K562 (cell line): ENCODE data around the gene PICK1. TPM values are rescaled to one million over a fixed set of nuclear protein-coding genes. Genes with fewer than 3 reads are reported as not detected.
A peak's percentile ranks its signal among the peaks of the same experiment; 100 is the strongest.

ENCODE experiments used
- ATAC-seq: fragments of 200-7000 bp; cut with Tn5 transposase; 3 replicates; pipeline ENCODE4 v1.9.1; 2020; ENCODE audit warnings: moderate library complexity
- BruUV-seq: library from RNA; stranded (reverse); fragments of 400-500 nt; replicated peaks from 2 replicates; lab custom pipeline; 2021; lab: Mats Ljungman, UMichigan
- CTCF ChIA-PET: fragments of 300-600 bp; formaldehyde crosslinking; extraction: SDS; loops from one replicate; lab custom pipeline; 2021; ENCODE audit warnings: low intra/inter-chr PET ratio; lab: Yijun Ruan, JAX
- POLR2A ChIA-PET: fragments of 300-600, 350-650 bp; sonication (Branson Sonifier 250); formaldehyde crosslinking; extraction: SDS; loops from one replicate; lab custom pipeline; 2021; ENCODE audit warnings: antibody characterized with exemption, inconsistent platforms; lab: Yijun Ruan, JAX
- DNase-seq, 4 experiments: peaks; one replicate each; pipeline versions ENCODE4 v3.0.0 to v3.0.0-alpha.2; 2011 to 2018; ENCODE audit warnings: low spot score in 3 of 4, mixed read lengths in 3 of 4; ENCODE audit errors: extremely low read depth in 1 of 4
- FAIRE-seq: peaks from 2 replicates; lab custom pipeline; 2011; peaks lifted over from hg19 to GRCh38; lab: Jason Lieb, UNC
- H2AFZ ChIP-seq: 2 replicates; pipeline ENCODE4 v1.6.0; 2011; ENCODE audit warnings: low read depth, low read length, control low read depth, inconsistent platforms
- H3K27ac ChIP-seq: fragments of 200-600 bp; 3 replicates; pipeline ENCODE4 v1.8.0; 2011; ENCODE audit warnings: low read depth, mild to moderate bottlenecking, control low read depth, inconsistent platforms, low read length, moderate library complexity, mixed read lengths; ENCODE audit errors: extremely low read depth
- H3K27me3 ChIP-seq, 2 experiments: fragments of 300-600 bp in 1 of 2; 2 replicates in 1 of 2; 3 replicates in 1 of 2; pipeline versions ENCODE4 v1.6.0 to v1.8.0; 2011; ENCODE audit warnings: inconsistent platforms in 2 of 2, low read length in 2 of 2, mild to moderate bottlenecking in 1 of 2, mixed read lengths in 1 of 2, moderate library complexity in 1 of 2; ENCODE audit not compliant: control insufficient read depth in 2 of 2, insufficient read depth in 2 of 2
- H3K36me3 ChIP-seq: fragments of 300-600 bp; 3 replicates; pipeline ENCODE4 v1.8.0; 2011; ENCODE audit warnings: mild to moderate bottlenecking, low read length, inconsistent platforms; ENCODE audit not compliant: control insufficient read depth, insufficient read depth
- H3K4me1 ChIP-seq, 2 experiments: fragments of 200-600 bp in 1 of 2; replicated peaks in 1 of 2; 2 replicates in 1 of 2; 3 replicates in 1 of 2; pipeline versions ENCODE4 v1.5.1 to v1.8.0; 2011; ENCODE audit warnings: inconsistent platforms in 2 of 2, low read length in 2 of 2, mild to moderate bottlenecking in 1 of 2, mixed read lengths in 1 of 2, moderate library complexity in 1 of 2; ENCODE audit not compliant: control insufficient read depth in 2 of 2, insufficient read depth in 2 of 2
- H3K4me2 ChIP-seq: 2 replicates; pipeline ENCODE4 v1.6.1; 2011; ENCODE audit warnings: low read length, control low read depth, inconsistent platforms, mixed read lengths; ENCODE audit not compliant: insufficient read depth
- H3K4me3 ChIP-seq: fragments of 200-600 bp; sonication (generic), shearing (Covaris generic); 2 replicates; pipeline ENCODE4 v1.5.1; 2016; ENCODE audit warnings: control low read depth, inconsistent platforms
- H3K79me2 ChIP-seq: fragments of 200-600 bp; 3 replicates; pipeline ENCODE4 v1.8.0; 2011; ENCODE audit warnings: low read length, inconsistent platforms; ENCODE audit not compliant: control insufficient read depth, insufficient read depth
- H3K9ac ChIP-seq, 2 experiments: 2 replicates each; pipeline versions ENCODE4 v1.6.0 to v1.6.1; 2011; ENCODE audit warnings: low read depth in 2 of 2, low read length in 2 of 2, control low read depth in 1 of 2, inconsistent platforms in 1 of 2, mild to moderate bottlenecking in 1 of 2, mixed read lengths in 1 of 2; ENCODE audit not compliant: insufficient read depth in 1 of 2
- H3K9me1 ChIP-seq: one replicate; pipeline ENCODE4 v1.6.0; 2011; ENCODE audit warnings: inconsistent platforms, mild to moderate bottlenecking, low read length, moderate library complexity; ENCODE audit not compliant: control insufficient read depth, insufficient read depth
- H3K9me3 ChIP-seq: replicated peaks from 2 replicates; pipeline ENCODE4 v1.5.1; 2011; ENCODE audit warnings: low read depth, low read length, inconsistent platforms; ENCODE audit not compliant: control insufficient read depth, insufficient read depth
- H4K20me1 ChIP-seq: replicated peaks from 2 replicates; pipeline ENCODE4 v1.6.1; 2011; ENCODE audit warnings: low read length, inconsistent platforms, mixed read lengths; ENCODE audit not compliant: control insufficient read depth, insufficient read depth
- ATF7 ChIP-seq: fragments of 450-650 bp; IDR thresholded peaks from 2 replicates; pipeline ENCODE4 v1.7.1; 2014; ENCODE audit warnings: mild to moderate bottlenecking, moderate library complexity
- E2F3 ChIP-seq: fragments of 250-450 bp; sonication (Bioruptor Pico); IDR thresholded peaks from 2 replicates; pipeline ENCODE4 v1.4.0; 2020; ENCODE audit warnings: mild to moderate bottlenecking
- FOSL1 ChIP-seq: fragments of 200-800 bp; sonication (Bioruptor generic); conservative IDR thresholded peaks from 2 replicates; pipeline ENCODE4 v1.6.1; 2016; ENCODE audit warnings: missing genetic modification characterization, missing compliant biosample characterization
- JUN ChIP-seq, 2 experiments: sonication (generic) in 1 of 2; formaldehyde crosslinking in 1 of 2; IDR thresholded peaks; 2 replicates each; pipeline versions ENCODE4 v1.6.1 to v1.8.0; 2012 to 2022; ENCODE audit warnings: borderline replicate concordance in 2 of 2, mild to moderate bottlenecking in 2 of 2, improper control_type of control experiment in 1 of 2, low read depth in 1 of 2, low read length in 1 of 2, missing genetic modification reagents in 1 of 2
- JUND ChIP-seq, 2 experiments: IDR thresholded peaks; 2 replicates in 1 of 2; 3 replicates in 1 of 2; pipeline ENCODE4 v1.6.1; 2011; ENCODE audit warnings: borderline replicate concordance in 2 of 2, low read depth in 2 of 2, low read length in 2 of 2, improper control_type of control experiment in 1 of 2, missing biosample characterization in 1 of 2, missing genetic modification characterization in 1 of 2, missing genetic modification reagents in 1 of 2
- KHSRP ChIP-seq: fragments of 450-650 bp; IDR thresholded peaks from 2 replicates; pipeline ENCODE4 v1.6.1; 2017
- MEIS2 ChIP-seq: fragments of 450-650 bp; IDR thresholded peaks from 2 replicates; pipeline ENCODE4 v1.6.1; 2014; ENCODE audit warnings: mild to moderate bottlenecking; ENCODE audit not compliant: partially characterized antibody
- ZFX ChIP-seq: sonication (generic); formaldehyde crosslinking; IDR thresholded peaks from 2 replicates; pipeline ENCODE4 v1.8.0; 2022; ENCODE audit warnings: mild to moderate bottlenecking, missing genetic modification reagents, moderate library complexity
- ZNF133 ChIP-seq: fragments of 250-450 bp; sonication (Bioruptor Pico); IDR thresholded peaks from 2 replicates; pipeline ENCODE4 v1.4.0; 2020; ENCODE audit warnings: mild to moderate bottlenecking
- WGBS: fragments of 100-300 bp; shearing (Covaris generic); methylation state at CpG from one replicate; pipeline ENCODE4 v1.1.6; 2016; ENCODE audit warnings: low coverage, mixed read lengths; ENCODE audit not compliant: insufficient coverage; ENCODE audit errors: missing lambda C conversion rate; 5-methylcytosine and 5-hydroxymethylcytosine counted together
- in situ Hi-C: fragments of 300-500 bp; cut with MboI; formaldehyde crosslinking; loops from 4 replicates; pipeline ENCODE4 v1.15.0; 2018; ENCODE audit warnings: inconsistent platforms, mixed read lengths
- intact Hi-C: fragments of 100-400 bp; cut with micrococcal nuclease; formaldehyde crosslinking; loops from 2 replicates; pipeline ENCODE4 v1.14.2; 2022
- polyA plus RNA-seq, 8 experiments: library from polyadenylated mRNA; depleted of rRNA in 4 of 8; stranded (reverse) in 5 of 8; unstranded in 3 of 8; fragments of >200 nt; fragmentation: Nextera tagmentation in 2 of 8; fragmentation: Illumina TruSeq in 1 of 8; extraction: Ambion mirVana in 2 of 8; extraction: Trizol in 1 of 8; gene quantifications; 2 replicates each; pipeline versions ENCODE4 v1.2.1 to v1.2.3, GENCODE V29; 2011 to 2014; ENCODE audit warnings: inconsistent platforms in 1 of 8, missing spikeins in 1 of 8
- total RNA-seq, 7 experiments: library from RNA; depleted of rRNA in 6 of 7; stranded (reverse); fragments of >200 nt in 6 of 7; fragmentation: Illumina TruSeq in 2 of 7; extraction: Trizol in 2 of 7; gene quantifications; 2 replicates each; pipeline versions ENCODE4 v1.2.1 to v1.2.3, GENCODE V29; 2011 to 2021; ENCODE audit warnings: low replicate concordance in 1 of 7
- TF ChIP-seq, protein P1 (sequence below): fragments of 450-650 bp; IDR thresholded peaks from 2 replicates; pipeline ENCODE4 v1.6.1; 2016
- TF ChIP-seq, protein P2 (sequence below), 2 experiments: fragments of 450-650 bp in 1 of 2; sonication (generic) in 1 of 2; formaldehyde crosslinking in 1 of 2; IDR thresholded peaks in 1 of 2; conservative IDR thresholded peaks in 1 of 2; 2 replicates each; pipeline versions ENCODE4 v1.6.1 to v1.8.1; 2016 to 2023; ENCODE audit warnings: mild to moderate bottlenecking in 2 of 2, moderate library complexity in 2 of 2, inconsistent platforms in 1 of 2, missing genetic modification reagents in 1 of 2

The PICK1 gene
- total and polyA plus RNA-seq, 9 of the 15 experiments (the other 6 are each of a cell fraction or from before 2014, with no cell fraction given) = 0.06 to 11.0 (median 7.9) TPM; not detected in 1

DNA sequence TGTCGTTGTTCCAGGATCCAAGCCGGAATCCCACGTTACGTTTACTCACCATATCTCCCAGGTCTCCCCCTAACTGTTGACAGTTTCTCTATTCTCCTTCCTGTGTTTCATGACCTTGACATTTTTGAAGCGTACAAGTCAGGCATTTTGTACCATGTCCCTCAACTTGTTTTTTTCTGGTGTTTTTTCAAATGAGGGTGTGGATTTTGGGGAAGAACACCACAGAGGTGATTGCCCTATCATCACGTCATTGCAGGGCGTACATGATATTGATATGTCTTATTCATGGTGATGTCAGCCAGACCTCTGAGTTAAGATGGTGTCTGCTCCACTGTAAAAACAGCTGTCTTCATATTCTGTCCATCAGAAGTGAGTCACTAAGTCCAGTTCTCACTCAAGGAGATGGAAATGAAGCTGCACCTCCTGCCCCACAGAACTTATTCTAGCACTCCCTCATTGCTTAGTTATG is 44.6 kb upstream of the PICK1 start:
- BruUV-seq = no TSS peak
- H3K9ac ChIP-seq = no peak overlapping the region
- POLR2A ChIA-PET = no interaction called here
- in situ Hi-C loops (no loop called here), intact Hi-C loops (no loop called here)
- 46% methylated on average over 6 of the region's 7 CpGs for WGBS
- no peaks in the 10 kb centered on the region for H3K36me3 ChIP-seq
- ATAC-seq (no peak), DNase-seq (peak in 2 of 4 experiments; percentile 52 to 64), FAIRE-seq (no peak)
- H3K9me1 ChIP-seq = no peaks in the 10 kb centered on the region
- H3K4me1 ChIP-seq = peaks cover 3 to 14% of the 10 kb centered on the region in 2 experiments; a peak in 3 of 5 replicates
- peak; percentile 10 for TF ChIP-seq MEIS2
- TF ChIP-seq ATF7 = peak; percentile 26; the same call in 1 of the 2 replicates
- peak; percentile 39; the same call in 1 of the 2 replicates for TF ChIP-seq JUND (IDR thresholded peaks at IDR 0.05; ENCODE audit: borderline replicate concordance, low read depth, low read length)
- no peak for TF ChIP-seq JUND (tag; IDR thresholded peaks at IDR 0.05; ENCODE audit: borderline replicate concordance, low read depth, low read length)
- peak; percentile 45; the same call in 1 of the 2 replicates for TF ChIP-seq FOSL1
- no peak for TF ChIP-seq KHSRP
- no peak for TF ChIP-seq ZNF133 (CRISPR knock-in tag)
- TF ChIP-seq JUN (IDR thresholded peaks at IDR 0.05; ENCODE audit: borderline replicate concordance, low read depth, low read length) = 0 out of 2 replicates have a peak, but pooled peaks have one; percentile 19
- no peak for TF ChIP-seq JUN (CRISPR knock-in tag; IDR thresholded peaks at IDR 0.05; ENCODE audit: borderline replicate concordance)
- no peak for TF ChIP-seq ZFX (CRISPR knock-in tag)
- TF ChIP-seq, protein P1, sequence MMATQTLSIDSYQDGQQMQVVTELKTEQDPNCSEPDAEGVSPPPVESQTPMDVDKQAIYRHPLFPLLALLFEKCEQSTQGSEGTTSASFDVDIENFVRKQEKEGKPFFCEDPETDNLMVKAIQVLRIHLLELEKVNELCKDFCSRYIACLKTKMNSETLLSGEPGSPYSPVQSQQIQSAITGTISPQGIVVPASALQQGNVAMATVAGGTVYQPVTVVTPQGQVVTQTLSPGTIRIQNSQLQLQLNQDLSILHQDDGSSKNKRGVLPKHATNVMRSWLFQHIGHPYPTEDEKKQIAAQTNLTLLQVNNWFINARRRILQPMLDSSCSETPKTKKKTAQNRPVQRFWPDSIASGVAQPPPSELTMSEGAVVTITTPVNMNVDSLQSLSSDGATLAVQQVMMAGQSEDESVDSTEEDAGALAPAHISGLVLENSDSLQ = peak; percentile 45
- no peak for TF ChIP-seq E2F3 (CRISPR knock-in tag)
- TF ChIP-seq, protein P2, sequence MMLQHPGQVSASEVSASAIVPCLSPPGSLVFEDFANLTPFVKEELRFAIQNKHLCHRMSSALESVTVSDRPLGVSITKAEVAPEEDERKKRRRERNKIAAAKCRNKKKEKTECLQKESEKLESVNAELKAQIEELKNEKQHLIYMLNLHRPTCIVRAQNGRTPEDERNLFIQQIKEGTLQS (IDR thresholded peaks at IDR 0.05) = peak; percentile 68
- TF ChIP-seq, protein P2 (CRISPR knock-in tag; conservative IDR thresholded peaks at IDR 0.05) = no peak
- H3K79me2 ChIP-seq = no peaks in the 10 kb centered on the region
- no peak overlapping the region for H3K4me3 ChIP-seq
- H2AFZ ChIP-seq = peak overlapping the region; percentile 74
- no peak overlapping the region; the same call in 2 of the 3 replicates for H3K27ac ChIP-seq
- no peak overlapping the region; the same call in 1 of the 2 replicates for H3K4me2 ChIP-seq
- H3K27me3 ChIP-seq = no peaks in the 10 kb centered on the region
- no peaks in the 10 kb centered on the region for H4K20me1 ChIP-seq
- no peaks in the 10 kb centered on the region for H3K9me3 ChIP-seq
- CTCF ChIA-PET = no interaction called here
